Measurements from ENCODE around the gene RIPOR3.

GRCh38 chr20:50592282-50593004 is 98.9 kb downstream of the RIPOR3 start:
- TF ChIP-seq CTCF (IDR thresholded peaks at IDR 0.05; ENCODE audit: insufficient read depth, low read length, poor library complexity, severe bottlenecking) (no peak), EZH2phosphoT487 (conservative IDR thresholded peaks at IDR 0.05; ENCODE audit: low read length) (no peak)
